ENCODE data around the gene GP1BA. TPM values are rescaled to one million over a fixed set of nuclear protein-coding genes. Genes with fewer than 3 reads are reported as not detected.

The GP1BA gene
- total and polyA plus RNA-seq, 10 of the 15 experiments (the other 5 are each of a cell fraction or from before 2014, with no cell fraction given), result 0.04 to 0.67 (median 0.28) TPM; not detected in 1

DNA sequence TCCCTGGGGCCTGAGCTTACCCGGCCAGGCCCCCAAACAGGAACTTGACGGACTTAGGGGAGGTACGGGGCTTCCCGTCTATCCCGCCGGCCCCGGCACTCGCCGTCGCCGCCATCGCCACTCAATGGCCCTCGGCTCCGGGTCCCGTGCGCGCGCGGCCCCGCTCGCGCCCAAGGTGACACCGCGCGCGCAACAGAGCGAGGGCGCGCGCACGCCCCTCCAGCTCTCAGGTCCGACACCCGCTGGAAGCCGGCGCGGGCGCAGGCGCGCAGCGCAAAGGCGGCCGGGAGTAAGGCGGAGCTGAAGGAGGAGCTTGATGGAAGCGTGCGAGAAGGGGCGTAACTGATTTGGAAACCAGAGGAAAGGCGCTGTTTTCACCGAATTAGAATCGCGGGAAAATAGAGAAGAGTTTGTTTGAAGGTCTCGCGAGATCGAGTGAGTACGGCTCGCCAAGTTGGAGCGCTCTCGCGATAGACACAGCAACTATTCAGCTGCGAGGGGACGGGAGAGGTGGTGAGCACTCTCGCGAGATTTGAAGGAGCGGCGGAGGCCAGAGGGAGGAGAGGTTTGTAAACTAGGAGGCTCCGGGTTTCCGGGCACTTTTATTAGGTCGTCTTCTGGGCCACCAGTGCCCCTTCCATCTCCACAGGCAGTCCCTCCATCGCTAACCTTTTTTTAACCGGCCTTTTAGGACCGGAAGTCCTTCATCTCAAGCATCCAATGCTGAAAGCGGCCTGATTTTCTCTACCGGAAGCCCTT, 7.9 kb downstream of the GP1BA start, which contains the start of the genes RNF167 and SLC25A11 (continued):
- TF ChIP-seq SMAD5 (IDR thresholded peaks at IDR 0.05; ENCODE audit: low read depth) (peak; percentile 84; the same call in 1 of the 2 replicates), CBX3 (IDR thresholded peaks at IDR 0.05; ENCODE audit: borderline replicate concordance, low read depth) (no peak), RCOR1 (conservative IDR thresholded peaks at IDR 0.05; ENCODE audit: low read depth, low read length) (peak; percentile 100), GATAD2B (conservative IDR thresholded peaks at IDR 0.05; ENCODE audit: low read depth) (peak; percentile 57; the same call in 1 of the 2 replicates), SREBF1 (IDR thresholded peaks at IDR 0.05; ENCODE audit: low read length) (0 out of 2 replicates have a peak, but pooled peaks have one; percentile 19), ESRRA (IDR thresholded peaks at IDR 0.05; ENCODE audit: low read length) (peak; percentile 88), TCF12 (IDR thresholded peaks at IDR 0.05; ENCODE audit: low read depth, low read length) (peak; percentile 17; the same call in 1 of the 2 replicates), IKZF2 (IDR thresholded peaks at IDR 0.05) (peak in 1 of 2 experiments; percentile 98; a peak in 3 of 4 replicates), NR2C1 (IDR thresholded peaks at IDR 0.05) (0 out of 2 replicates have a peak, but pooled peaks have one; percentile 27), NKRF (conservative IDR thresholded peaks at IDR 0.05) (peak; percentile 78), HDGF (IDR thresholded peaks at IDR 0.05) (peak; percentile 75; the same call in 1 of the 2 replicates), ETV6 (conservative IDR thresholded peaks at IDR 0.05 in 1 of 2, IDR thresholded peaks at IDR 0.05 in 1 of 2; ENCODE audit: borderline replicate concordance in 1 of 2, low read depth in 1 of 2) (no peak), NBN (IDR thresholded peaks at IDR 0.05) (peak; percentile 66), ZBED1 (IDR thresholded peaks at IDR 0.05; ENCODE audit: borderline replicate concordance) (peak; percentile 83; the same call in 1 of the 2 replicates), RELB (IDR thresholded peaks at IDR 0.05; ENCODE audit: low read depth) (peak; percentile 93), ZBTB33 (IDR thresholded peaks at IDR 0.05) (peak; percentile 9; the same call in 1 of the 2 replicates)
- TF ChIP-seq, protein P1, sequence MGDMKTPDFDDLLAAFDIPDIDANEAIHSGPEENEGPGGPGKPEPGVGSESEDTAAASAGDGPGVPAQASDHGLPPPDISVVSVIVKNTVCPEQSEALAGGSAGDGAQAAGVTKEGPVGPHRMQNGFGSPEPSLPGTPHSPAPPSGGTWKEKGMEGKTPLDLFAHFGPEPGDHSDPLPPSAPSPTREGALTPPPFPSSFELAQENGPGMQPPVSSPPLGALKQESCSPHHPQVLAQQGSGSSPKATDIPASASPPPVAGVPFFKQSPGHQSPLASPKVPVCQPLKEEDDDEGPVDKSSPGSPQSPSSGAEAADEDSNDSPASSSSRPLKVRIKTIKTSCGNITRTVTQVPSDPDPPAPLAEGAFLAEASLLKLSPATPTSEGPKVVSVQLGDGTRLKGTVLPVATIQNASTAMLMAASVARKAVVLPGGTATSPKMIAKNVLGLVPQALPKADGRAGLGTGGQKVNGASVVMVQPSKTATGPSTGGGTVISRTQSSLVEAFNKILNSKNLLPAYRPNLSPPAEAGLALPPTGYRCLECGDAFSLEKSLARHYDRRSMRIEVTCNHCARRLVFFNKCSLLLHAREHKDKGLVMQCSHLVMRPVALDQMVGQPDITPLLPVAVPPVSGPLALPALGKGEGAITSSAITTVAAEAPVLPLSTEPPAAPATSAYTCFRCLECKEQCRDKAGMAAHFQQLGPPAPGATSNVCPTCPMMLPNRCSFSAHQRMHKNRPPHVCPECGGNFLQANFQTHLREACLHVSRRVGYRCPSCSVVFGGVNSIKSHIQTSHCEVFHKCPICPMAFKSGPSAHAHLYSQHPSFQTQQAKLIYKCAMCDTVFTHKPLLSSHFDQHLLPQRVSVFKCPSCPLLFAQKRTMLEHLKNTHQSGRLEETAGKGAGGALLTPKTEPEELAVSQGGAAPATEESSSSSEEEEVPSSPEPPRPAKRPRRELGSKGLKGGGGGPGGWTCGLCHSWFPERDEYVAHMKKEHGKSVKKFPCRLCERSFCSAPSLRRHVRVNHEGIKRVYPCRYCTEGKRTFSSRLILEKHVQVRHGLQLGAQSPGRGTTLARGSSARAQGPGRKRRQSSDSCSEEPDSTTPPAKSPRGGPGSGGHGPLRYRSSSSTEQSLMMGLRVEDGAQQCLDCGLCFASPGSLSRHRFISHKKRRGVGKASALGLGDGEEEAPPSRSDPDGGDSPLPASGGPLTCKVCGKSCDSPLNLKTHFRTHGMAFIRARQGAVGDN (IDR thresholded peaks at IDR 0.05), result peak; percentile 74
- TF ChIP-seq, protein P2, sequence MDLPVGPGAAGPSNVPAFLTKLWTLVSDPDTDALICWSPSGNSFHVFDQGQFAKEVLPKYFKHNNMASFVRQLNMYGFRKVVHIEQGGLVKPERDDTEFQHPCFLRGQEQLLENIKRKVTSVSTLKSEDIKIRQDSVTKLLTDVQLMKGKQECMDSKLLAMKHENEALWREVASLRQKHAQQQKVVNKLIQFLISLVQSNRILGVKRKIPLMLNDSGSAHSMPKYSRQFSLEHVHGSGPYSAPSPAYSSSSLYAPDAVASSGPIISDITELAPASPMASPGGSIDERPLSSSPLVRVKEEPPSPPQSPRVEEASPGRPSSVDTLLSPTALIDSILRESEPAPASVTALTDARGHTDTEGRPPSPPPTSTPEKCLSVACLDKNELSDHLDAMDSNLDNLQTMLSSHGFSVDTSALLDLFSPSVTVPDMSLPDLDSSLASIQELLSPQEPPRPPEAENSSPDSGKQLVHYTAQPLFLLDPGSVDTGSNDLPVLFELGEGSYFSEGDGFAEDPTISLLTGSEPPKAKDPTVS (IDR thresholded peaks at IDR 0.05; ENCODE audit: low read depth, low read length), result no peak
